CD4-positive, alpha-beta T cell (primary cell): ENCODE results near the gene ANKRD65. TPM values are rescaled to one million over a fixed set of nuclear protein-coding genes. Genes with fewer than 3 reads are reported as not detected.

Source experiments
- ATAC-seq: fragments of 200-7000 bp; cut with Tn5 transposase; one replicate; pipeline ENCODE4 v1.10.0; 2022; ENCODE audit warnings: mild to moderate bottlenecking; ENCODE audit not compliant: poor library complexity
- CTCF ChIA-PET: fragments of 350-600 bp; sonication (Branson Sonifier 250); formaldehyde crosslinking; loops from one replicate; lab custom pipeline; 2021; ENCODE audit warnings: antibody characterized with exemption, inconsistent platforms; lab: Charles Lee
- POLR2A ChIA-PET: fragments of 350-600 bp; sonication (Branson Sonifier 250); formaldehyde crosslinking; loops from one replicate; lab custom pipeline; 2021; ENCODE audit warnings: antibody characterized with exemption, inconsistent platforms; lab: Charles Lee
- DNase-seq, 14 experiments: peaks; one replicate each; pipeline ENCODE4 v3.0.0-alpha.2; 2013 to 2020; ENCODE audit warnings: mixed read lengths in 2 of 14
- H3K27ac ChIP-seq, 2 donors: one replicate each; pipeline versions ENCODE4 v1.5.1 to v1.7.0; 2013; ENCODE audit warnings: low read length in 2 of 2, low read depth in 1 of 2, mild to moderate bottlenecking in 1 of 2
- H3K27me3 ChIP-seq, 2 experiments: 1 replicate in 1 of 2; 2 replicates in 1 of 2; pipeline versions ENCODE4 v1.6.1 to v1.7.0; 2013; ENCODE audit warnings: low read length in 2 of 2, control low read depth in 1 of 2, mild to moderate bottlenecking in 1 of 2, moderate library complexity in 1 of 2; ENCODE audit not compliant: insufficient read depth in 2 of 2, control insufficient read depth in 1 of 2
- H3K36me3 ChIP-seq: one replicate; pipeline ENCODE4 v1.6.1; 2013; ENCODE audit warnings: low read length, control low read depth; ENCODE audit not compliant: insufficient read depth
- H3K4me1 ChIP-seq: one replicate; pipeline ENCODE4 v1.6.1; 2013; ENCODE audit warnings: low read length, control low read depth; ENCODE audit not compliant: insufficient read depth
- H3K4me3 ChIP-seq: one replicate; pipeline ENCODE4 v1.5.1; 2013; ENCODE audit warnings: mild to moderate bottlenecking, low read length, moderate library complexity
- H3K9me3 ChIP-seq, 2 experiments: 1 replicate in 1 of 2; 2 replicates in 1 of 2; pipeline versions ENCODE4 v1.6.1 to v1.7.0; 2013; ENCODE audit warnings: low read length in 2 of 2, mild to moderate bottlenecking in 2 of 2, control low read depth in 1 of 2, moderate library complexity in 1 of 2; ENCODE audit not compliant: control insufficient read depth in 1 of 2, insufficient read depth in 1 of 2
- H3K27ac Mint-ChIP-seq: one replicate; pipeline ENCODE4 v1.8.0; 2020; ENCODE audit warnings: mixed read lengths
- H3K27me3 Mint-ChIP-seq: one replicate; pipeline ENCODE4 v1.8.0; 2021; ENCODE audit warnings: mixed read lengths
- H3K36me3 Mint-ChIP-seq: one replicate; pipeline ENCODE4 v1.8.0; 2021; ENCODE audit warnings: low read depth, mixed read lengths
- H3K4me1 Mint-ChIP-seq: one replicate; pipeline ENCODE4 v1.8.0; 2021; ENCODE audit warnings: low read depth, mixed read lengths
- H3K4me3 Mint-ChIP-seq: one replicate; pipeline ENCODE4 v1.8.0; 2020; ENCODE audit warnings: mild to moderate bottlenecking, mixed read lengths
- H3K9me3 Mint-ChIP-seq: one replicate; pipeline ENCODE4 v1.8.0; 2020; ENCODE audit warnings: mixed read lengths
- CTCF ChIP-seq: fragments of 200-600 bp; IDR thresholded peaks from one replicate; pipeline ENCODE4 v1.8.0; 2022; ENCODE audit warnings: antibody characterized with exemption, mild to moderate bottlenecking
- intact Hi-C, 2 experiments: fragments of 100-400 bp; cut with DNase I in 1 of 2; cut with micrococcal nuclease in 1 of 2; formaldehyde crosslinking; loops; one replicate each; pipeline versions ENCODE4 v1.15.1 to v1.9.0; 2023 to 2025; cut with DNase I, micrococcal nuclease
- total RNA-seq, 174 experiments: library from RNA in 2 of 174; stranded (reverse) in 2 of 174; gene quantifications; one replicate each; pipeline ENCODE4 v1.2.3 and lab custom pipeline; 2021 to 2026

ANKRD65 gene
- total RNA-seq, 2 experiments from 2014 or later, result not detected

GRCh38 chr1:1376551-1377226 lies 44.4 kb downstream of the ANKRD65 start:
- TF ChIP-seq CTCF, result no peak
- Mint-ChIP-seq H3K4me3 (peak overlapping the region; percentile 71), H3K36me3 (peaks cover 10% of the 10 kb centered on the region), H3K9me3 (no peaks in the 10 kb centered on the region), H3K27me3 (no peaks in the 10 kb centered on the region), H3K27ac (peak overlapping the region; percentile 91), H3K4me1 (peaks cover 24% of the 10 kb centered on the region)
- no peaks in the 10 kb centered on the region for H3K27me3 ChIP-seq
- peaks cover 40% of the 10 kb centered on the region for H3K4me1 ChIP-seq
- H3K27ac ChIP-seq, result no peak overlapping the region
- H3K4me3 ChIP-seq, result no peak overlapping the region
- intact Hi-C loops, result loop anchor here in 1 of 2 experiments (10.0 kb wide), 1 partner anchor 72 kb away; the partner anchor contains the start of genes ACAP3 and PUSL1
- POLR2A ChIA-PET, result interaction anchor here (1.2 to 3.3 kb wide), 4 partner anchors 11 to 337 kb away, joined by 3 to 80 read pairs (median 21); partner anchors contain the start of genes CCNL2 and MRPL20
- H3K9me3 ChIP-seq, result no peaks in the 10 kb centered on the region
- CTCF ChIA-PET, result no interaction called here
- peaks cover 5% of the 10 kb centered on the region for H3K36me3 ChIP-seq
- DNase-seq (no peak), ATAC-seq (no peak)

GRCh38 chr1:1374929-1375662 lies 46.0 kb downstream of the ANKRD65 start, which contains the start of gene AURKAIP1:
AURKAIP1 (minus strand) TSS chr1:1375207; CDS start chr1:1374756, 451 bp downstream.
- intact Hi-C loops, result loop anchor here (1.0 to 10.0 kb wide), 7 partner anchors 24 to 100 kb away; partner anchors contain the start of genes CCNL2 (in 2 of the 2), MRPL20 (in 2 of the 2), PUSL1 (in 2 of the 2) and ACAP3 (in 1 of the 2)
- peak within 1 kb of the TSS; percentile 91 for H3K27ac Mint-ChIP-seq
- ChIA-PET POLR2A (interaction anchor here (0.6 to 3.3 kb wide), 26 partner anchors 10 to 789 kb away, joined by 3 to 80 read pairs (median 4); partner anchors contain the start of genes C1orf159, CCNL2, MIB2 and MRPL20), CTCF (interaction anchor here (1.2 to 1.6 kb wide), 3 partner anchors 24 to 253 kb away, joined by 4 to 11 read pairs (median 7); partner anchors contain the start of genes CCNL2 and MRPL20)
- no peaks in the 10 kb centered on the region for H3K27me3 Mint-ChIP-seq
- peaks cover 10% of the 10 kb centered on the region for H3K36me3 Mint-ChIP-seq
- peaks cover 38% of the 10 kb centered on the region for H3K4me1 Mint-ChIP-seq
- ATAC-seq (peak; percentile 66), DNase-seq (peak; percentile 88 to 100 (median 93))
- Histone ChIP-seq H3K27ac (peak within 1 kb of the TSS; percentile 87 to 89), H3K4me3 (peak within 1 kb of the TSS; percentile 84), H3K4me1 (peaks cover 54% of the 10 kb centered on the region), H3K9me3 (no peaks in the 10 kb centered on the region), H3K27me3 (no peaks in the 10 kb centered on the region), H3K36me3 (peaks cover 4% of the 10 kb centered on the region)
- H3K9me3 Mint-ChIP-seq, result no peaks in the 10 kb centered on the region
- H3K4me3 Mint-ChIP-seq, result peak within 1 kb of the TSS; percentile 99
- TF ChIP-seq CTCF, result no peak

GRCh38 chr1:1374589-1374928 lies 46.5 kb downstream of the ANKRD65 start:
- peaks cover 40% of the 10 kb centered on the region for H3K4me1 Mint-ChIP-seq
- ChIA-PET CTCF (interaction anchor here (1.2 to 1.6 kb wide), 3 partner anchors 25 to 252 kb away, joined by 4 to 11 read pairs (median 7); partner anchors contain the start of genes CCNL2 and MRPL20), POLR2A (interaction anchor here (0.6 to 3.3 kb wide), 19 partner anchors 11 to 789 kb away, joined by 3 to 80 read pairs (median 6); partner anchors contain the start of genes CCNL2, MIB2, MRPL20 and NADK)
- Histone ChIP-seq H3K27ac (peak overlapping the region; percentile 87 to 89), H3K4me1 (peaks cover 54% of the 10 kb centered on the region), H3K36me3 (peaks cover 4% of the 10 kb centered on the region), H3K4me3 (peak overlapping the region; percentile 84), H3K9me3 (no peaks in the 10 kb centered on the region), H3K27me3 (no peaks in the 10 kb centered on the region)
- no peaks in the 10 kb centered on the region for H3K27me3 Mint-ChIP-seq
- DNase-seq (peak in 1 of 14 experiments; percentile 19), ATAC-seq (no peak)
- H3K4me3 Mint-ChIP-seq, result peak overlapping the region; percentile 88
- H3K9me3 Mint-ChIP-seq, result no peaks in the 10 kb centered on the region
- TF ChIP-seq CTCF, result no peak
- intact Hi-C loops, result loop anchor here (2.0 to 10.0 kb wide), 4 partner anchors 24 to 100 kb away; partner anchors contain the start of genes ACAP3 (in 1 of the 2), CCNL2 (in 1 of the 2), MRPL20 (in 1 of the 2) and PUSL1 (in 1 of the 2)
- H3K36me3 Mint-ChIP-seq, result peaks cover 10% of the 10 kb centered on the region
- H3K27ac Mint-ChIP-seq, result peak overlapping the region; percentile 91
